Measurements from ENCODE around the gene OR52L1.

OR52L1 gene

DNA sequence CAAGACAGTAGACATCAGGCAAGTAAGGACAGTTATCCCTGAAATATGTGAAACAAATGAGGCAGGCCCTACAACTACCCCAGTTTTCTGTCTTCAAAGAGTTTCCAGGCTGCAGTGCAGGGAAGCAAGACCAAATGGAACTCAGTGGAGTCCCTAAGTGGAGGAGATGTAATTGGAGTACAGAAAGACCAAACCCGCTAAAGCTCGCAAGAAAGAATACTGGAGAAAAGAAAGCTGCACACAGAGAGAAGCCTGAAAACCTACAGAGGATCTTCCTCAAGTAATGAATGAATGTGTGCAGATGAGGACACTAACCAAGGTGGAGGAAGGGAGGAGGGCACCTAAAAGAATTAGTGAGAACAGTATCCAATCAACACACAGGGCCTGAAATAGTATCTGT lies 46.0 kb downstream of the OR52L1 start:
- DNase-seq (ENCODE audit: low spot score), result no peak

DNA sequence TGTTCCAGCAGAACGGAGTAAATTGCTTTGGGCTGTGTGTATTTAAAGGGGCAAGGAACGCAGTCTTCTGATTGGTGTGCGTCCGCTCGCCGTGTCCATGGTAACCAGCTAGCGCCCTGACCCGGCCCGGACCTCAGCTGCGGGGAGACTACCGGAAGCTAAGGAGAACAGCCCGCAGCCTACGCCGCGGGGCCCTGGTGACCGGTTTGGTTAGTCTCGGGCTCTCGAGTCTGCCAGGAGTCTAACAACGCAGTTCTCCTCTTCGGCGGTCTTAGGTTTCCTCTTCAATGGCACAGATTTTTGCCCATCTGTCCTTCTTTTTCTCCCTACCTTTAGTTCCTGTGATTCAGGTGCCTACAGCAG lies 48.2 kb downstream of the OR52L1 start:
- no peak for DNase-seq (ENCODE audit: low spot score)

DNA sequence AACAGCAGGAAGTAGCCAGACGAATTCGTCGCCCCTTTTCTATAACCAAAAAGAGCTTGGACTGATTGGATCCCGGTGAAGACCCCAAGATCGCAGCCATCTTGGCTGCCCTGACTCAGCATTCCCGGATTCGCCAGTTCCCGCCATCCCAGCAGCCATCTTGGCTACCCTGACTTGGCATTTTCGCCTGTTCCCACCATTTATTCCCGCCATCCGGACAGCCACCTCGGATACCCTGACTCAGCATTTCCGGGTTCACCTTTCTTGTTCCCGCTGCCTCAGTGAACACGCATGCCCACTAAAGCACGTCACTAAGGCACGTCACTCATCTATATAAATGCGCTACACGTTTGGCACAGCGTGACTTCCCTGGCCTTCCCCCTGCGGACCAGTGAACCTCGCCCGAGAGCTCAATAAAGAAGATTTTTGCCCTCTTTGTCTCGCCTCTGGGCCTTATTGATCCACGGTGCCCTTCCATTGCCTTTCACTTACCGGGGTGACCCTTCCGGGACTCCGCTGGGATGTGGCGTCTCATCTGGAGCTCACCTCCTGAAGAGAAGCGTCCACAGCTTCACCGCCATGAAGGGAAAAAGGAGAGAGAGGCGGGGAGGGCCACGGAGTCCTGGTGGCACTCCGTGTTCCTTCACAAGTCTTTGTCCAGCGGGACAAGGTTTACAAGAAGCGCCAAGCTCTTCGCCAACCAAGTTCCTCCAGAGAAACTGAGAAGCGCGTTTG lies 48.8 kb downstream of the OR52L1 start:
- DNase-seq (ENCODE audit: low spot score), result no peak
